ENCODE data around the gene STKLD1. TPM values are rescaled to one million over a fixed set of nuclear protein-coding genes. Genes with fewer than 3 reads are reported as not detected.

Gene STKLD1
- total RNA-seq, 1 experiment from 2014 or later: 3.4 TPM

- Mint-ChIP-seq H3K27me3 (ENCODE audit: insufficient read depth, unreplicated experiment) (no peaks in the 10 kb centered on the region), H3K9me3 (ENCODE audit: unreplicated experiment) (no peaks in the 10 kb centered on the region), H3K4me1 (ENCODE audit: low read depth, unreplicated experiment) (peaks cover 2% of the 10 kb centered on the region), H3K36me3 (ENCODE audit: insufficient read depth, unreplicated experiment) (no peaks in the 10 kb centered on the region), H3K27ac (ENCODE audit: unreplicated experiment) (no peak overlapping the region), H3K4me3 (ENCODE audit: unreplicated experiment) (no peak overlapping the region)
- no TSS peak for BruUV-seq (replicated peaks)
- Histone ChIP-seq H3K27me3 (replicated peaks; ENCODE audit: control insufficient read depth, insufficient read depth, low read length) (no peaks in the 10 kb centered on the region), H3K4me1 (peaks cover 17% of the 10 kb centered on the region), H3K9me3 (no peaks in the 10 kb centered on the region), H3K4me3 (ENCODE audit: low read depth, low read length) (no peak overlapping the region), H3K36me3 (ENCODE audit: control insufficient read depth, insufficient read depth, low read length) (no peaks in the 10 kb centered on the region)
- DNase-seq: no peak
- ChIA-PET POLR2A (interaction anchor here (0.6 kb wide), 2 partner anchors 27 to 325 kb away, joined by 3 read pairs; no protein-coding TSS in a partner anchor), CTCF (interaction anchor here (0.9 kb wide), 1 partner anchor 19 kb away, joined by 3 read pairs; the partner anchor contains the start of gene STKLD1)
- intact Hi-C loops (cut with micrococcal nuclease; ENCODE audit: unreplicated experiment): loop anchor here (2.0 kb wide), 1 partner anchor 38 kb away; the partner anchor contains the start of genes SURF1 and SURF2
- TF ChIP-seq CTCF (IDR thresholded peaks at IDR 0.05; ENCODE audit: insufficient read depth in 1 of 2, low read depth in 1 of 2, low read length in 1 of 2, severe bottlenecking in 1 of 2, unreplicated experiment in 1 of 2): peak in 1 of 2 experiments; percentile 12
These were observed 18.6 kb downstream of the STKLD1 start for GRCh38 chr9:133394687-133395271.

- POLR2A ChIA-PET: no interaction called here
- no peak overlapping the region for H3K27ac Mint-ChIP-seq (ENCODE audit: unreplicated experiment)
- intact Hi-C loops (cut with micrococcal nuclease; ENCODE audit: unreplicated experiment): no loop called here
These were observed 20.8 kb downstream of the STKLD1 start for GRCh38 chr9:133396952-133397351.

GRCh38 chr9:133397370-133397769 is 21.2 kb downstream of the STKLD1 start:
- Histone ChIP-seq H3K27me3 (replicated peaks; ENCODE audit: control insufficient read depth, insufficient read depth, low read length) (no peaks in the 10 kb centered on the region), H3K4me1 (no peaks in the 10 kb centered on the region; the same call in 1 of the 2 replicates), H3K4me3 (ENCODE audit: low read depth, low read length) (no peak overlapping the region), H3K9me3 (no peaks in the 10 kb centered on the region), H3K36me3 (ENCODE audit: control insufficient read depth, insufficient read depth, low read length) (no peaks in the 10 kb centered on the region)
- peaks cover 5% of the 10 kb centered on the region for H3K36me3 Mint-ChIP-seq (ENCODE audit: insufficient read depth, unreplicated experiment)
- ChIA-PET CTCF (interaction anchor here (1.0 to 1.4 kb wide), 2 partner anchors 19 to 63 kb away, joined by 3 to 5 read pairs; partner anchors contain the start of gene CACFD1), POLR2A (no interaction called here)
- H3K4me3 Mint-ChIP-seq (ENCODE audit: unreplicated experiment): no peak overlapping the region
- H3K27me3 Mint-ChIP-seq (ENCODE audit: insufficient read depth, unreplicated experiment): no peaks in the 10 kb centered on the region
- H3K27ac Mint-ChIP-seq (ENCODE audit: unreplicated experiment): no peak overlapping the region
- DNase-seq: no peak
- no peaks in the 10 kb centered on the region for H3K4me1 Mint-ChIP-seq (ENCODE audit: low read depth, unreplicated experiment)
- no peaks in the 10 kb centered on the region for H3K9me3 Mint-ChIP-seq (ENCODE audit: unreplicated experiment)
- TF ChIP-seq CTCF (IDR thresholded peaks at IDR 0.05; ENCODE audit: insufficient read depth in 1 of 2, low read depth in 1 of 2, low read length in 1 of 2, severe bottlenecking in 1 of 2, unreplicated experiment in 1 of 2): no peak
- no TSS peak for BruUV-seq (replicated peaks)
- intact Hi-C loops (cut with micrococcal nuclease; ENCODE audit: unreplicated experiment): no loop called here

More at GRCh38 chr9:133396952-133397351, 20.8 kb downstream of the STKLD1 start:
- Histone ChIP-seq H3K4me3 (ENCODE audit: low read depth, low read length) (no peak overlapping the region), H3K36me3 (ENCODE audit: control insufficient read depth, insufficient read depth, low read length) (no peaks in the 10 kb centered on the region), H3K4me1 (peaks cover 4% of the 10 kb centered on the region; the same call in 1 of the 2 replicates), H3K9me3 (no peaks in the 10 kb centered on the region), H3K27me3 (replicated peaks; ENCODE audit: control insufficient read depth, insufficient read depth, low read length) (no peaks in the 10 kb centered on the region)
- Mint-ChIP-seq H3K4me3 (ENCODE audit: unreplicated experiment) (no peak overlapping the region), H3K9me3 (ENCODE audit: unreplicated experiment) (no peaks in the 10 kb centered on the region), H3K27me3 (ENCODE audit: insufficient read depth, unreplicated experiment) (no peaks in the 10 kb centered on the region), H3K4me1 (ENCODE audit: low read depth, unreplicated experiment) (no peaks in the 10 kb centered on the region), H3K36me3 (ENCODE audit: insufficient read depth, unreplicated experiment) (peaks cover 2% of the 10 kb centered on the region)
- peak in 1 of 2 experiments; percentile 37 for TF ChIP-seq CTCF (IDR thresholded peaks at IDR 0.05; ENCODE audit: insufficient read depth in 1 of 2, low read depth in 1 of 2, low read length in 1 of 2, severe bottlenecking in 1 of 2, unreplicated experiment in 1 of 2)
- BruUV-seq (replicated peaks): no TSS peak
- CTCF ChIA-PET: interaction anchor here (1.0 to 1.4 kb wide), 2 partner anchors 19 to 63 kb away, joined by 3 to 5 read pairs; partner anchors contain the start of gene CACFD1
- DNase-seq: peak in 1 of 2 experiments; percentile 51
